ENCODE results near the gene EFCAB10.

The EFCAB10 gene

DNA sequence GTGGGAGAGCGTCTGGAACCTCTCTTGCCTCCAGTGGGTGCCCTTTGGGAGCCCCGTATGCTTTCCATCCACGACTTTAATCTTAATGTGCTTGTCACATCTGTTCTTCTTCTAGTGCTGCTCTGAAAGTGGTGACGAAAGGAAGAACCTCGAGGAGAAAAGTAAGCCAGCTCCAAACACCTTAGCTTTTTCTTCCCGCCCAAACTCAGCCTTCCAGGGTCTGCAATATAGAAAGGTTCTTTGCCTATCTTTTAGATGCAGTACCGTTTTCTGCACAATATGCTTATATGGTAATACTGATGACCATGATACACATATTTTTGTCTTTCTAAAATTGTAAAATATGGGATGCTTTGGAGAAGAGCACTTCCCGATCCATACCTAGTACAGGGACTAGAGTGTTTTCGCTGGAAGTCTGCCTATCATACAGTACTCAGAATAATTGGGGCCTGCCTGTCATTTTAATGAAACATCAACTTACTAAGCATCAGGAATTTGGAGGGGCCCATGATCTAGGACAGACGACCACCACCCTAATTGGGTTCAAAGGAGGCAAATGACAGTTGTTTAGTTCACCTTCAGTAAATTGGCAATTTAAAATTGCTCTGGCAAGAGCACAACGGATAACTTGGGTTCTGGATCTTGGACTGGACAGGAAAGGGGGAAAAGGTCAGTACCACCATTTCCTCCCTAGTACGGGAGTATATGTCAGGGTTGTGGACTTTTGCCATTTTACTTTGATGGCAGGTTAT, 48.4 kb downstream of the EFCAB10 start:
- peak; percentile 24 for ATAC-seq
- no peak for TF ChIP-seq ISL1 (CRISPR knock-in tag; IDR thresholded peaks at IDR 0.05)
- TF ChIP-seq, protein P1, sequence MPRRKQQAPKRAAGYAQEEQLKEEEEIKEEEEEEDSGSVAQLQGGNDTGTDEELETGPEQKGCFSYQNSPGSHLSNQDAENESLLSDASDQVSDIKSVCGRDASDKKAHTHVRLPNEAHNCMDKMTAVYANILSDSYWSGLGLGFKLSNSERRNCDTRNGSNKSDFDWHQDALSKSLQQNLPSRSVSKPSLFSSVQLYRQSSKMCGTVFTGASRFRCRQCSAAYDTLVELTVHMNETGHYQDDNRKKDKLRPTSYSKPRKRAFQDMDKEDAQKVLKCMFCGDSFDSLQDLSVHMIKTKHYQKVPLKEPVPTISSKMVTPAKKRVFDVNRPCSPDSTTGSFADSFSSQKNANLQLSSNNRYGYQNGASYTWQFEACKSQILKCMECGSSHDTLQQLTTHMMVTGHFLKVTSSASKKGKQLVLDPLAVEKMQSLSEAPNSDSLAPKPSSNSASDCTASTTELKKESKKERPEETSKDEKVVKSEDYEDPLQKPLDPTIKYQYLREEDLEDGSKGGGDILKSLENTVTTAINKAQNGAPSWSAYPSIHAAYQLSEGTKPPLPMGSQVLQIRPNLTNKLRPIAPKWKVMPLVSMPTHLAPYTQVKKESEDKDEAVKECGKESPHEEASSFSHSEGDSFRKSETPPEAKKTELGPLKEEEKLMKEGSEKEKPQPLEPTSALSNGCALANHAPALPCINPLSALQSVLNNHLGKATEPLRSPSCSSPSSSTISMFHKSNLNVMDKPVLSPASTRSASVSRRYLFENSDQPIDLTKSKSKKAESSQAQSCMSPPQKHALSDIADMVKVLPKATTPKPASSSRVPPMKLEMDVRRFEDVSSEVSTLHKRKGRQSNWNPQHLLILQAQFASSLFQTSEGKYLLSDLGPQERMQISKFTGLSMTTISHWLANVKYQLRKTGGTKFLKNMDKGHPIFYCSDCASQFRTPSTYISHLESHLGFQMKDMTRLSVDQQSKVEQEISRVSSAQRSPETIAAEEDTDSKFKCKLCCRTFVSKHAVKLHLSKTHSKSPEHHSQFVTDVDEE (CRISPR knock-in tag; IDR thresholded peaks at IDR 0.05), result no peak
- no peak for TF ChIP-seq ARNTL (CRISPR knock-in tag; IDR thresholded peaks at IDR 0.05; ENCODE audit: borderline replicate concordance, low read depth)
- no peak for TF ChIP-seq GLIS3 (CRISPR knock-in tag; IDR thresholded peaks at IDR 0.05)
- no peak for TF ChIP-seq CSDC2 (CRISPR knock-in tag; IDR thresholded peaks at IDR 0.05)
- TF ChIP-seq, protein P2, sequence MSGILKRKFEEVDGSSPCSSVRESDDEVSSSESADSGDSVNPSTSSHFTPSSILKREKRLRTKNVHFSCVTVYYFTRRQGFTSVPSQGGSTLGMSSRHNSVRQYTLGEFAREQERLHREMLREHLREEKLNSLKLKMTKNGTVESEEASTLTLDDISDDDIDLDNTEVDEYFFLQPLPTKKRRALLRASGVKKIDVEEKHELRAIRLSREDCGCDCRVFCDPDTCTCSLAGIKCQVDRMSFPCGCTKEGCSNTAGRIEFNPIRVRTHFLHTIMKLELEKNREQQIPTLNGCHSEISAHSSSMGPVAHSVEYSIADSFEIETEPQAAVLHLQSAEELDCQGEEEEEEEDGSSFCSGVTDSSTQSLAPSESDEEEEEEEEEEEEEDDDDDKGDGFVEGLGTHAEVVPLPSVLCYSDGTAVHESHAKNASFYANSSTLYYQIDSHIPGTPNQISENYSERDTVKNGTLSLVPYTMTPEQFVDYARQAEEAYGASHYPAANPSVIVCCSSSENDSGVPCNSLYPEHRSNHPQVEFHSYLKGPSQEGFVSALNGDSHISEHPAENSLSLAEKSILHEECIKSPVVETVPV (CRISPR knock-in tag; IDR thresholded peaks at IDR 0.05), result no peak
- no peak for TF ChIP-seq ESRRG (CRISPR knock-in tag; IDR thresholded peaks at IDR 0.05)
- TF ChIP-seq ZNF565 (CRISPR knock-in tag; conservative IDR thresholded peaks at IDR 0.05; ENCODE audit: low read depth), result no peak
- TF ChIP-seq ZNF8 (CRISPR knock-in tag; IDR thresholded peaks at IDR 0.05), result no peak
- TF ChIP-seq TOX (CRISPR knock-in tag; IDR thresholded peaks at IDR 0.05; ENCODE audit: borderline replicate concordance), result no peak
- TF ChIP-seq RARB (CRISPR knock-in tag; IDR thresholded peaks at IDR 0.05), result no peak
- TF ChIP-seq ZNF70 (CRISPR knock-in tag; IDR thresholded peaks at IDR 0.05), result no peak
- TF ChIP-seq PPARA (CRISPR knock-in tag; IDR thresholded peaks at IDR 0.05; ENCODE audit: borderline replicate concordance), result no peak
- TF ChIP-seq, protein P3, sequence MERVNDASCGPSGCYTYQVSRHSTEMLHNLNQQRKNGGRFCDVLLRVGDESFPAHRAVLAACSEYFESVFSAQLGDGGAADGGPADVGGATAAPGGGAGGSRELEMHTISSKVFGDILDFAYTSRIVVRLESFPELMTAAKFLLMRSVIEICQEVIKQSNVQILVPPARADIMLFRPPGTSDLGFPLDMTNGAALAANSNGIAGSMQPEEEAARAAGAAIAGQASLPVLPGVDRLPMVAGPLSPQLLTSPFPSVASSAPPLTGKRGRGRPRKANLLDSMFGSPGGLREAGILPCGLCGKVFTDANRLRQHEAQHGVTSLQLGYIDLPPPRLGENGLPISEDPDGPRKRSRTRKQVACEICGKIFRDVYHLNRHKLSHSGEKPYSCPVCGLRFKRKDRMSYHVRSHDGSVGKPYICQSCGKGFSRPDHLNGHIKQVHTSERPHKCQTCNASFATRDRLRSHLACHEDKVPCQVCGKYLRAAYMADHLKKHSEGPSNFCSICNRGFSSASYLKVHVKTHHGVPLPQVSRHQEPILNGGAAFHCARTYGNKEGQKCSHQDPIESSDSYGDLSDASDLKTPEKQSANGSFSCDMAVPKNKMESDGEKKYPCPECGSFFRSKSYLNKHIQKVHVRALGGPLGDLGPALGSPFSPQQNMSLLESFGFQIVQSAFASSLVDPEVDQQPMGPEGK (CRISPR knock-in tag; IDR thresholded peaks at IDR 0.05; ENCODE audit: borderline replicate concordance), result no peak
- no peak for TF ChIP-seq SNAI2 (CRISPR knock-in tag; IDR thresholded peaks at IDR 0.05)

DNA sequence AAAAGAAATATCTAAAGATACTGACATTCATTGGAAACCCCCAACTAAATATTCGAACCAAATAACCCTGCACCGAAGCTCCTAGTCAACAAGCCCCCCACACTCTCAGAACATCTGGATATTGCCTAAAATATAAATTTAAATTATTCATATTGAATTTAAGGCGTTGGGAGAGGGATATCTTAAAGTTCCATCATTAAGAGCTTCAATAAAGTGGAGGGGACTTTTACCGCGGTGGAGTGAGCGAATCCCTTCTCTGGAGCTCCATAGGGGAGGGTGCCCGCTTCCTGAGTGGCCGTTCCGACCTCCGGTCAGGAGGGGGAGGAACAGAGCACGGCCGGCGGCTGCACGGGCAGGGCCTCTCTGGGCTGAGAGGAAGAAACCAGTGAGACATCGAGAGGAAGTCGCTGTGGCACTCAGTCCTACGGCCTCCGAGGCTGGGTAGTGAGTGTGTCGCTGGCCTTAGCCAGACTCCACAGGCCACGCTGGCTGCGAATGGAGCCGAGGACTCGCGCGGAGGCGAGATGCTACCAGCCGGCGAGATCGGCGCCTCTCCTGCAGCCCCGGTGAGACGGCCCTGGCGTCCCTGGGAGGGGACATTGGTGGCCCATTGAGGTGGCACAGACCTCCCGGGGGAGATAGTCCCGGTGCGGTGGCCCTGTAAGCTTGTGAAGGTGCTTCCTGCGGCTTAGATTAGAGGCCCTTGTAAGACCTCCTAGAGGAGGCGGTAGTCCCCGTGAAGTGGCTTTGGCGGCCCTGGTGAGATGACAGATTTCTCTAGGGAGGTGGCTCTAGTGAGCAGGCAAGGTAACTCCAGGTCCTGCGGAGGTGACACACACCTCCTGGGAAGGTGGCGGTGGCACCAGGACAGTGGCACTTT, 49.3 kb downstream of the EFCAB10 start, which contains the start of gene RINT1:
Gene RINT1, plus strand, starts transcription at position 410 of the 880 bp plus-strand sequence. Its CDS starts 115 bp downstream, at position 525.
- ATAC-seq, result peak; percentile 100
- TF ChIP-seq, protein P1 (CRISPR knock-in tag; IDR thresholded peaks at IDR 0.05), result no peak
- TF ChIP-seq, protein P4, sequence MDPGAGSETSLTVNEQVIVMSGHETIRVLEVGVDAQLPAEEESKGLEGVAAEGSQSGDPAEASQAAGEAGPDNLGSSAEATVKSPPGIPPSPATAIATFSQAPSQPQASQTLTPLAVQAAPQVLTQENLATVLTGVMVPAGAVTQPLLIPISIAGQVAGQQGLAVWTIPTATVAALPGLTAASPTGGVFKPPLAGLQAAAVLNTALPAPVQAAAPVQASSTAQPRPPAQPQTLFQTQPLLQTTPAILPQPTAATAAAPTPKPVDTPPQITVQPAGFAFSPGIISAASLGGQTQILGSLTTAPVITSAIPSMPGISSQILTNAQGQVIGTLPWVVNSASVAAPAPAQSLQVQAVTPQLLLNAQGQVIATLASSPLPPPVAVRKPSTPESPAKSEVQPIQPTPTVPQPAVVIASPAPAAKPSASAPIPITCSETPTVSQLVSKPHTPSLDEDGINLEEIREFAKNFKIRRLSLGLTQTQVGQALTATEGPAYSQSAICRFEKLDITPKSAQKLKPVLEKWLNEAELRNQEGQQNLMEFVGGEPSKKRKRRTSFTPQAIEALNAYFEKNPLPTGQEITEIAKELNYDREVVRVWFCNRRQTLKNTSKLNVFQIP (CRISPR knock-in tag; IDR thresholded peaks at IDR 0.05; ENCODE audit: borderline replicate concordance, low read depth), result no peak
- TF ChIP-seq ARNTL (CRISPR knock-in tag; IDR thresholded peaks at IDR 0.05; ENCODE audit: borderline replicate concordance, low read depth), result no peak
- TF ChIP-seq OSR1 (CRISPR knock-in tag; IDR thresholded peaks at IDR 0.05), result no peak
- TF ChIP-seq, protein P3 (CRISPR knock-in tag; IDR thresholded peaks at IDR 0.05; ENCODE audit: borderline replicate concordance), result no peak
- TF ChIP-seq, protein P5, sequence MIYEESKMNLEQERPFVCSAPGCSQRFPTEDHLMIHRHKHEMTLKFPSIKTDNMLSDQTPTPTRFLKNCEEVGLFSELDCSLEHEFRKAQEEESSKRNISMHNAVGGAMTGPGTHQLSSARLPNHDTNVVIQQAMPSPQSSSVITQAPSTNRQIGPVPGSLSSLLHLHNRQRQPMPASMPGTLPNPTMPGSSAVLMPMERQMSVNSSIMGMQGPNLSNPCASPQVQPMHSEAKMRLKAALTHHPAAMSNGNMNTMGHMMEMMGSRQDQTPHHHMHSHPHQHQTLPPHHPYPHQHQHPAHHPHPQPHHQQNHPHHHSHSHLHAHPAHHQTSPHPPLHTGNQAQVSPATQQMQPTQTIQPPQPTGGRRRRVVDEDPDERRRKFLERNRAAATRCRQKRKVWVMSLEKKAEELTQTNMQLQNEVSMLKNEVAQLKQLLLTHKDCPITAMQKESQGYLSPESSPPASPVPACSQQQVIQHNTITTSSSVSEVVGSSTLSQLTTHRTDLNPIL (CRISPR knock-in tag; IDR thresholded peaks at IDR 0.05; ENCODE audit: low read depth), result no peak
- peak; percentile 37; the same call in 1 of the 2 replicates for TF ChIP-seq GLIS3 (CRISPR knock-in tag; IDR thresholded peaks at IDR 0.05)
- TF ChIP-seq, protein P2 (CRISPR knock-in tag; IDR thresholded peaks at IDR 0.05), result 0 out of 2 replicates have a peak, but pooled peaks have one; percentile 29
- TF ChIP-seq CSDC2 (CRISPR knock-in tag; IDR thresholded peaks at IDR 0.05), result no peak
- TF ChIP-seq ZFP30 (CRISPR knock-in tag; IDR thresholded peaks at IDR 0.05), result no peak
- 0 out of 2 replicates have a peak, but pooled peaks have one; percentile 16 for TF ChIP-seq ZFP3 (CRISPR knock-in tag; IDR thresholded peaks at IDR 0.05)
- TF ChIP-seq PPARA (CRISPR knock-in tag; IDR thresholded peaks at IDR 0.05; ENCODE audit: borderline replicate concordance), result no peak
- no peak for TF ChIP-seq ZC3H10 (CRISPR knock-in tag; IDR thresholded peaks at IDR 0.05)
